ENCODE results near the gene SLC38A3. TPM values are rescaled to one million over a fixed set of nuclear protein-coding genes. Genes with fewer than 3 reads are reported as not detected.
"Not testable (repeated sequence)": the region's sequence is repeated elsewhere in the genome, so short reads cannot be mapped to it uniquely, and the experiment has no call there.

The SLC38A3 gene
- polyA plus RNA-seq, 2 donors = 0.08 to 0.11 TPM

- peaks cover 0 to 8% of the 10 kb centered on the region in 2 donors for H3K4me1 ChIP-seq (ENCODE audit: control insufficient read depth in 2 of 2, insufficient read depth in 2 of 2, low read length in 1 of 2)
- no peak overlapping the region for H3K4me3 ChIP-seq (ENCODE audit: low read depth in 1 of 2, low read length in 2 of 2)
- H3K36me3 ChIP-seq (ENCODE audit: control insufficient read depth in 2 of 2, insufficient read depth in 2 of 2, low read length in 1 of 2) = no peaks in the 10 kb centered on the region
- WGBS, 2 donors = 71 to 74% methylated on average over 5 of the region's 5 CpGs
- no peaks in the 10 kb centered on the region for H3K27me3 ChIP-seq (ENCODE audit: control insufficient read depth in 1 of 2, insufficient read depth in 2 of 2, low read length in 2 of 2)
- H3K9me3 ChIP-seq (ENCODE audit: control insufficient read depth in 2 of 2, insufficient read depth in 1 of 2, low read depth in 1 of 2, low read length in 1 of 2) = no peaks in the 10 kb centered on the region
- H3K27ac ChIP-seq (ENCODE audit: low read depth in 2 of 2, low read length in 1 of 2) = no peak overlapping the region
These were observed 19.6 kb downstream of the SLC38A3 start for GRCh38 chr3:50224639-50225038.

- peak overlapping the region; percentile 56 to 98 for H3K27ac ChIP-seq (ENCODE audit: low read depth in 2 of 2, low read length in 1 of 2)
- peaks cover 7 to 8% of the 10 kb centered on the region in 2 donors for H3K4me1 ChIP-seq (ENCODE audit: control insufficient read depth in 2 of 2, insufficient read depth in 2 of 2, low read length in 1 of 2)
- H3K4me3 ChIP-seq (ENCODE audit: low read depth in 1 of 2, low read length in 2 of 2) = peak overlapping the region; percentile 48 to 49
- WGBS, 2 donors = 1 to 2% methylated on average over 38 to 40 of the region's 40 CpGs
- H3K9me3 ChIP-seq (ENCODE audit: control insufficient read depth in 2 of 2, insufficient read depth in 1 of 2, low read depth in 1 of 2, low read length in 1 of 2) = no peaks in the 10 kb centered on the region
- no peaks in the 10 kb centered on the region for H3K36me3 ChIP-seq (ENCODE audit: control insufficient read depth in 2 of 2, insufficient read depth in 2 of 2, low read length in 1 of 2)
- H3K27me3 ChIP-seq (ENCODE audit: control insufficient read depth in 1 of 2, insufficient read depth in 2 of 2, low read length in 2 of 2) = no peaks in the 10 kb centered on the region
These were observed 21.9 kb downstream of the SLC38A3 start for GRCh38 chr3:50226888-50227389.

DNA sequence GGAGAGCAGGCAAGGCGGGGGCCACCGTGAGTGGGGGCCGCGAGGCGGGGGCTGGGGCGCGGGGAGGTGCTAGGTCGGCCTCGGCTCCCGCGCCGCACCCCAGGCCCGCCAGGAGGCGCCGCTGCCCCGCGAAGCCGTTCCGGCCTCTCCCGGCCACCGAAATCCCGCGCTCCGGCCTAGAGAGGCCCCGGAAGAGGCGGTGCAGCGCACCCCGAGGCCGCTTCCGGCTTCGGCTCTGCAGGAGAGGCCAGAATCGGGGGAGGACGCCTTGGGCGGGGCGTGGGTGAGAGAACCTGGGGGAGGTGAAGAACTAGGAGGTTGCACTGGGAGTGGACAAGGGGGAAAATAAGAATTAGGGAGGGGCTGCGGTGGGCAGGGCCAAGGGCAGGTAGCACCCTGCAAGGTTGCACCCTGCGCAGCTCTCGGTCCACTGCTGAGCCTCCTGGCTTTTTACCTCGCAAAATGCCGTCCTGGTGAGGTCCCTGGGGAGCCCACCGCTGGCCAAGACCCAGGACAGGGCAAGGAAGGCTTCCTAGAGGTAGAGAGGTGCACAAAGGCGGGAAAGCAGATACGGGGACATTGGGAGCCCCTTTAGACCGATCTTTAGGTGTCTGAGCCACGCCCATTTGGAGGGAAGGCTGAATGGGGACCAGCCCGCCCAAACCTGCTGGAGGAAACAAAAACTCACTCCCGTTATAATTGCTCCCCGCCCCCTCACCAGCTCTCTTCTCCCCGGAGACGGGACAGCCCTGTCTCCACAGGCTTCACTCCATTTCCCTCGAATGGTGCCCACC, 22.5 kb downstream of the SLC38A3 start:
- peak overlapping the region; percentile 49 to 72 for H3K4me3 ChIP-seq (ENCODE audit: low read depth in 1 of 2, low read length in 2 of 2)
- peak overlapping the region; percentile 94 to 98 for H3K27ac ChIP-seq (ENCODE audit: low read depth in 2 of 2, low read length in 1 of 2)
- H3K36me3 ChIP-seq (ENCODE audit: control insufficient read depth in 2 of 2, insufficient read depth in 2 of 2, low read length in 1 of 2) = no peaks in the 10 kb centered on the region
- no peaks in the 10 kb centered on the region for H3K27me3 ChIP-seq (ENCODE audit: control insufficient read depth in 1 of 2, insufficient read depth in 2 of 2, low read length in 2 of 2)
- H3K9me3 ChIP-seq (ENCODE audit: control insufficient read depth in 2 of 2, insufficient read depth in 1 of 2, low read depth in 1 of 2, low read length in 1 of 2) = no peaks in the 10 kb centered on the region
- WGBS, 2 donors = 1 to 3% methylated on average over 47 to 51 of the region's 51 CpGs
- peaks cover 7 to 8% of the 10 kb centered on the region in 2 donors for H3K4me1 ChIP-seq (ENCODE audit: control insufficient read depth in 2 of 2, insufficient read depth in 2 of 2, low read length in 1 of 2)

DNA sequence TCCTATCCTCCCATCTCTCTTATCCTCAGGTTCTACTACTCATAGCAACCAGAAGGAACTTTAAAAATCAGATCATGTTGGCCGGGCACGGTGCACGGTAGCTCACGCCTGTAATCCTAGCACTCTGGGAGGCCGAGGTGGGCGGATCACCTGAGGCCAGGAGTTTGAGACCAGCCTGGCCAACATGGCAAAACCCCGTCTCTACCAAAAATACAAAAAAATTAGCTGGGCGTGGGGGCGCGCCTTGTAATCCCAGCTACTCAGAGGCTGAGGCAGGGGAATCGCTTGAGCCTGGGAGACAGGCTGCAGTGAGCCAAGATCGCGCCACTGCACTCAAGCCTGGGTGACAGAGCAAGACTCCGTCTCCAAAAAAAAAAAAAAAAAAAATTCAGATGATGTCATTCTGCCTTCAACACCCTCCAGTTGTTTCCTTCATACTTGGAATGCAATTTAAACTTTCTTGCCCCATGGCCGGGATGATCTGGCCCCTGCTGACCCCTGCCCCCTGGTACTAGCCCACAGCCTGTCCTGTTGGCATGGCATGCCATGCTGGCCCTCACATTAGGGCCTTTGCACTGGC, 23.2 kb downstream of the SLC38A3 start:
- Histone ChIP-seq H3K27ac (ENCODE audit: low read depth in 2 of 2, low read length in 1 of 2) (peak overlapping the region; percentile 94 to 98), H3K4me3 (ENCODE audit: low read depth in 1 of 2, low read length in 2 of 2) (peak overlapping the region; percentile 49 to 72)
- not testable (repeated sequence) for H3K27me3 ChIP-seq (ENCODE audit: control insufficient read depth in 1 of 2, insufficient read depth in 2 of 2, low read length in 2 of 2); H3K36me3 ChIP-seq (ENCODE audit: control insufficient read depth in 2 of 2, insufficient read depth in 2 of 2, low read length in 1 of 2); H3K9me3 ChIP-seq (ENCODE audit: control insufficient read depth in 2 of 2, insufficient read depth in 1 of 2, low read depth in 1 of 2, low read length in 1 of 2); H3K4me1 ChIP-seq (ENCODE audit: control insufficient read depth in 2 of 2, insufficient read depth in 2 of 2, low read length in 1 of 2)
- 31 to 38% methylated on average over 14 to 15 of the region's 15 CpGs for WGBS, 2 donors

DNA sequence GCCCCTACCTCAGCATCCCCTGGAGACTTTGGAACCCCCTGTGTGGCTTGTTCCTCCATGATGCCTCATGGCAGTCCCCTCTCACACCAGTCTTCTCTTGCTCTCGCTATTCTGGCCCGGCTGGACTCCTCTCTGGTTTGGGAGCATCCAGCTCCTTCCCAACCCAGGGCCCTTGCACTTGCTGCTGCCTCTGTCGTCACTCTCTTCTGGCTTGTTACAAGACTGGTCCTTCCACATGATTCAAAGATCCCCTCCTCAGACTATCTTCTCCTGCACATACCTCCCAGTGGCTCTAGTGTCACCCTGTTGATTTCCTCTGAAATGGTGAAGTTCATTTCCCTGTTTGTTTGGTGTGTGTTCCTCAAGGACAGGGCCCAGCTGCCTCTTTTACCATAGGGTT, 24.4 kb downstream of the SLC38A3 start:
- Histone ChIP-seq H3K4me1 (ENCODE audit: control insufficient read depth in 2 of 2, insufficient read depth in 2 of 2, low read length in 1 of 2) (peaks cover 7 to 8% of the 10 kb centered on the region in 2 donors), H3K9me3 (ENCODE audit: control insufficient read depth in 2 of 2, insufficient read depth in 1 of 2, low read depth in 1 of 2, low read length in 1 of 2) (no peaks in the 10 kb centered on the region), H3K27me3 (ENCODE audit: control insufficient read depth in 1 of 2, insufficient read depth in 2 of 2, low read length in 2 of 2) (no peaks in the 10 kb centered on the region), H3K27ac (ENCODE audit: low read depth in 2 of 2, low read length in 1 of 2) (peak overlapping the region; percentile 88 to 92), H3K4me3 (ENCODE audit: low read depth in 1 of 2, low read length in 2 of 2) (no peak overlapping the region), H3K36me3 (ENCODE audit: control insufficient read depth in 2 of 2, insufficient read depth in 2 of 2, low read length in 1 of 2) (no peaks in the 10 kb centered on the region)
- WGBS, 2 donors = 89 to 90% methylated on average over 3 of the region's 3 CpGs

GRCh38 chr3:50230104-50230793, 25.2 kb downstream of the SLC38A3 start:
- H3K27me3 ChIP-seq (ENCODE audit: control insufficient read depth in 1 of 2, insufficient read depth in 2 of 2, low read length in 2 of 2) = no peaks in the 10 kb centered on the region
- H3K27ac ChIP-seq (ENCODE audit: low read depth in 2 of 2, low read length in 1 of 2) = peak overlapping the region; percentile 88 to 92
- H3K4me1 ChIP-seq (ENCODE audit: control insufficient read depth in 2 of 2, insufficient read depth in 2 of 2, low read length in 1 of 2) = peaks cover 7 to 8% of the 10 kb centered on the region in 2 donors
- no peaks in the 10 kb centered on the region for H3K9me3 ChIP-seq (ENCODE audit: control insufficient read depth in 2 of 2, insufficient read depth in 1 of 2, low read depth in 1 of 2, low read length in 1 of 2)
- whole genome bisulfite sequencing, 2 donors = 79 to 80% methylated on average over 8 of the region's 8 CpGs
- no peaks in the 10 kb centered on the region for H3K36me3 ChIP-seq (ENCODE audit: control insufficient read depth in 2 of 2, insufficient read depth in 2 of 2, low read length in 1 of 2)
- no peak overlapping the region for H3K4me3 ChIP-seq (ENCODE audit: low read depth in 1 of 2, low read length in 2 of 2)

- Histone ChIP-seq H3K27ac (ENCODE audit: low read depth in 2 of 2, low read length in 1 of 2) (no peak overlapping the region), H3K9me3 (ENCODE audit: control insufficient read depth in 2 of 2, insufficient read depth in 1 of 2, low read depth in 1 of 2, low read length in 1 of 2) (no peaks in the 10 kb centered on the region), H3K4me1 (ENCODE audit: control insufficient read depth in 2 of 2, insufficient read depth in 2 of 2, low read length in 1 of 2) (peaks cover 7 to 8% of the 10 kb centered on the region in 2 donors), H3K4me3 (ENCODE audit: low read depth in 1 of 2, low read length in 2 of 2) (no peak overlapping the region), H3K27me3 (ENCODE audit: control insufficient read depth in 1 of 2, insufficient read depth in 2 of 2, low read length in 2 of 2) (no peaks in the 10 kb centered on the region), H3K36me3 (ENCODE audit: control insufficient read depth in 2 of 2, insufficient read depth in 2 of 2, low read length in 1 of 2) (no peaks in the 10 kb centered on the region)
- 83 to 90% methylated on average over 4 of the region's 4 CpGs for WGBS, 2 donors
These were observed 25.7 kb downstream of the SLC38A3 start for GRCh38 chr3:50230794-50231125.

DNA sequence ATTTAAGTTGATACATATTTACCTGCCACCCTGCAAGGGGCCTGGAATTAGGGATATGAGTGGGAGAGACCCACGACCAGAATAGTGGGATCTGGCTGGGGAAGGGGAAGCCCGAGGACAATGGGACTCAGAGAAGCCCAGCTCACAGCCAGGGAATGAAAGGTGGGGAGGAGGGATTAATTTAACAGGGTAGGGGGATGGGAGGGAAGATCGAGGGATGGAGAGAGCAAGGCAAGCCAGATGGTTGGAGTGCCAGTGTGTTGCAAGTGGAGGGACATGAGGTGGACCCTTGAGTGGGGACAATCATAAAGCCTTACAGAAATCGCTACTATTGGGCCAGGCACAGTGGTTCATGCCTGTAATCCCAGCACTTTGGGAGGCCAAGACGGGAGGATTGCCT, 26.5 kb downstream of the SLC38A3 start:
- Histone ChIP-seq H3K4me1 (ENCODE audit: control insufficient read depth in 2 of 2, insufficient read depth in 2 of 2, low read length in 1 of 2) (peaks cover 7 to 8% of the 10 kb centered on the region in 2 donors), H3K9me3 (ENCODE audit: control insufficient read depth in 2 of 2, insufficient read depth in 1 of 2, low read depth in 1 of 2, low read length in 1 of 2) (no peaks in the 10 kb centered on the region), H3K36me3 (ENCODE audit: control insufficient read depth in 2 of 2, insufficient read depth in 2 of 2, low read length in 1 of 2) (no peaks in the 10 kb centered on the region), H3K27ac (ENCODE audit: low read depth in 2 of 2, low read length in 1 of 2) (no peak overlapping the region), H3K27me3 (ENCODE audit: control insufficient read depth in 1 of 2, insufficient read depth in 2 of 2, low read length in 2 of 2) (no peaks in the 10 kb centered on the region), H3K4me3 (ENCODE audit: low read depth in 1 of 2, low read length in 2 of 2) (no peak overlapping the region)
- WGBS, 2 donors = 81 to 83% methylated on average over 5 of the region's 5 CpGs

- Histone ChIP-seq H3K9me3 (ENCODE audit: control insufficient read depth in 2 of 2, insufficient read depth in 1 of 2, low read depth in 1 of 2, low read length in 1 of 2) (no peaks in the 10 kb centered on the region), H3K27me3 (ENCODE audit: control insufficient read depth in 1 of 2, insufficient read depth in 2 of 2, low read length in 2 of 2) (no peaks in the 10 kb centered on the region), H3K4me1 (ENCODE audit: control insufficient read depth in 2 of 2, insufficient read depth in 2 of 2, low read length in 1 of 2) (peaks cover 7 to 12% of the 10 kb centered on the region in 2 donors), H3K4me3 (ENCODE audit: low read depth in 1 of 2, low read length in 2 of 2) (no peak overlapping the region), H3K27ac (ENCODE audit: low read depth in 2 of 2, low read length in 1 of 2) (no peak overlapping the region), H3K36me3 (ENCODE audit: control insufficient read depth in 2 of 2, insufficient read depth in 2 of 2, low read length in 1 of 2) (no peaks in the 10 kb centered on the region)
- WGBS, 2 donors = 73 to 83% methylated on average over 3 of the region's 3 CpGs
These were observed 27.2 kb downstream of the SLC38A3 start for GRCh38 chr3:50232303-50232702.
